HG03025 (cell line): ENCODE measurements around the gene ARID2.

ENCODE experiments used
- ATAC-seq: cut with Tn5 transposase; IDR thresholded peaks from one replicate; pipeline ENCODE4 v1.9.1; 2021; ENCODE audit warnings: mild to moderate bottlenecking, moderate library complexity; ENCODE audit not compliant: unreplicated experiment, low FRiP score

Gene ARID2

GRCh38 chr12:45839917-45840316, 110.4 kb downstream of the ARID2 start:
- no peak for ATAC-seq

DNA sequence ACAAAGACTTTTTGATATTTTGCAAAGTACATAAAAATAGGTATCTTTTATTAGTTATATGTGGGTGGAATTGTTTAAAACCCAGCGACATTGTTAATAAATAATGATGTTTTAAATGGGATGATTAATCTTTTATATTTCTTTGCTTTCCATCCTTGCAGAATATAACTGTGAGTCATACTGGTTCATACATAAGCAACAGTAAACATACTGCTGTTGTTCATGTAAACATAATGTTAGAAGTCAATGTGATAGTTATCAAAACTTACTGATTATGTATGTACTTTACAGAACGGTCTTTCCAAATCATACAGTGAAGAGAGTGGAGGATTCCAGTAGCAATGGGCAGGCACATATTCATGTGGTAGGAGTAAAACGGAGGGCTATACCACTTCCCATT, 119.8 kb downstream of the ARID2 start:
- no peak for ATAC-seq

- ATAC-seq: no peak
These were observed 120.8 kb downstream of the ARID2 start for GRCh38 chr12:45850302-45850701.

DNA sequence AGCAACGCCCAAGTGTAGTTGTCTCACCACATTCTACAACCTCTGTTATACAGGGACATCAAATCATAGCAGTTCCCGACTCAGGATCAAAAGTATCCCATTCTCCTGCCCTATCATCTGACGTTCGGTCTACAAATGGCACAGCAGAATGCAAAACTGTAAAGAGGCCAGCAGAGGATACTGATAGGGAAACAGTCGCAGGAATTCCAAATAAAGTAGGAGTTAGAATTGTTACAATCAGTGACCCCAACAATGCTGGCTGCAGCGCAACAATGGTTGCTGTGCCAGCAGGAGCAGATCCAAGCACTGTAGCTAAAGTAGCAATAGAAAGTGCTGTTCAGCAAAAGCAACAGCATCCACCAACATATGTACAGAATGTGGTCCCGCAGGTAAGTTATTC, 123.0 kb downstream of the ARID2 start:
- no peak for ATAC-seq

DNA sequence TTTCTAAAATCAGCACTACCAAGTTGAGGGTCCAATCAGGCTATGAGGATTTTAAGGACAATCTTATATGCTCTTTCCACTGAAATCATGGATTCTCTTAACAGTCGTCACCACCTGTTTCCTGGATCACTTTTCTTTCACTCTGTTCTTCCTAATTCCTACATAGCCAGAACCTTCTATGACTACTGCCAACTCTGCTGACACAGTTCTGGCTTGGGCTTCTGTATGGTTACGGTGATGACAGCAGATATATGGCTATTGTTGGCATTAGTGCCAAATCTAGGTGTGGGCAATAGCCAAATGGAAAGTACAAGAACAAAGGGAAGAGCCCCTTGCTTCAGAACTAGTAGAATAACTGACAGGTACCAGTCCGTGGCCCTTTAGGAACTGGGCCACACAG, 124.0 kb downstream of the ARID2 start:
- no peak for ATAC-seq

DNA sequence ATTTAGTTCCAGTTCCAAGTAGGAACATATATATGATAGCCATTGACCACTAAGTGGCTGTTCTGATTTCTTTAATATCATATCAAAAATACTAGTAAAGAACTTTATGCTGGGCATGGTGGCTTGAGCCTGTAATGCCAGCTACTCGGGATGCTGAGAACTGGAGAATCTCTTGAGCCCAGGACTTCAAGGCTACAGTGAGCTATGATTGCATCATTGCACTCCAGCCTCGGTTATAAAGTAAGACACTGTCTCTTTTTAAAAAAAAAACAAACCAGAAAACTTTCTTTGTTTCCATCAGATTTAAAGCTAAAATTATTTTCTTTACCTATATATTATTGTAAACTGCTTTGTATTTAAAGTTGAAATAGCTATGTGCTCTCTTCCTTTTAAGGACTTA, 133.8 kb downstream of the ARID2 start:
- no peak for ATAC-seq

- ATAC-seq: no peak
These were observed 136.8 kb downstream of the ARID2 start for GRCh38 chr12:45866299-45866698.

GRCh38 chr12:45872446-45872845, 142.9 kb downstream of the ARID2 start:
- ATAC-seq: no peak

DNA sequence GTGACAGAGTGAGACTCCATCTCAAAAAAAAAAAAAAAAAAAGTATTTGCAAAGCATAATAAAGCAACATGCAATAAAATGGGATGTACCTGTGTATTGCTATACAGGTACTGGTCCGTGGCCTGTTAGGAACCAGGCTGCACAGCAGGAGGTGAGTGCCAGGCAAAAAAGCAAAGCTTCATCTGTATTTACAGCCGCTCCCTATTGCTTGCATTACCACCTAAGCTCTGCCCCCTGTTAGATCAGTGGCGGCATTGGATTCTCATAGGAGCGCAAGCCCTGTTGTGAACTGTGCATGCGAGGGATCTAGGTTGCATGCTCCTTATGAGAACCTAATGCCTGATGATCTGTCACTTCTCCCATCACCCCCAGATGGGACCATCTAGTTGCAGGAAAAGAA, 147.6 kb downstream of the ARID2 start:
- no peak for ATAC-seq

GRCh38 chr12:45878630-45879255, 149.2 kb downstream of the ARID2 start:
- no peak for ATAC-seq

GRCh38 chr12:45879363-45879895, 149.9 kb downstream of the ARID2 start:
- no peak for ATAC-seq

- no peak for ATAC-seq
These were observed 151.0 kb downstream of the ARID2 start for GRCh38 chr12:45880533-45880932.

DNA sequence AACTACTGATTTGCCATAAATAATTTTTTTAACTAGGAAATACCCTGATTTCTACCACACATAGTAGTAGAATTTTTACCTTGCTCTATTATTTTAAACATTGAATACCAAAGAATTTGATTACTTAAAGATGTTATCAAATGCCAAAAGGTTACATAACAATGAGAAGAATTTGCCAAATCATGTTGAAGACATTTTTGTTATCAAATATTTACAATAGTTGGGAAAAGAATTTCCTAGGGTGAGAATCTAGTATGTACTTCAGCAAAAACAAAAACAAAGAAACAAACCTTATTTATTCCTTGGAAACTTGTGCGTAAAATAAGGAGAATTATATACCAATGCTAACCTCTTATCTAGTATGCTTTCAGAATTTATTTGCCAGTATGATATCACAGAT, 153.7 kb downstream of the ARID2 start:
- no peak for ATAC-seq

GRCh38 chr12:45886685-45887084, 157.2 kb downstream of the ARID2 start:
- no peak for ATAC-seq

GRCh38 chr12:45887544-45887943, 158.0 kb downstream of the ARID2 start:
- ATAC-seq: no peak

- no peak for ATAC-seq
These were observed 160.8 kb downstream of the ARID2 start for GRCh38 chr12:45890276-45890675.

- no peak for ATAC-seq
These were observed 163.7 kb downstream of the ARID2 start for GRCh38 chr12:45893240-45893639.

GRCh38 chr12:45895961-45896360, 166.5 kb downstream of the ARID2 start:
- no peak for ATAC-seq

DNA sequence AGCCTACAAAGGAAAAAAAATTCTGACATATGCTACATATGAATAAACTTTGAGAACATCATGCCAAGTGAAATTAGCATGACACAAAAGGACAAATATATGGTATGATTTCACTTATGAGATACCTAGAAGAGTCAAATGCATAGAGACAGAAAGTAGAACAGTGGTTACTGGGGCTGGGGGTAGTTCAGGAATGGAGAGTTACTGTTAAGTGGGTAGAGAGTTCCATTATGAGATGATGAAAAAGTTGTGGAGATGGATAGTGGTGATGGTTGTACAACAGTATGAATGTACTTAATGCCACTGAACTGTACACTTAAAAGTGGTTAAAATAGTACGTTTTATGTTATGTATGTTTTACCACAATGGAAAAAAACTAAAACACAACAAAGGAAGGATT, 168.6 kb downstream of the ARID2 start:
- no peak for ATAC-seq

GRCh38 chr12:45907955-45908354, 178.4 kb downstream of the ARID2 start:
- peak; percentile 53 for ATAC-seq

DNA sequence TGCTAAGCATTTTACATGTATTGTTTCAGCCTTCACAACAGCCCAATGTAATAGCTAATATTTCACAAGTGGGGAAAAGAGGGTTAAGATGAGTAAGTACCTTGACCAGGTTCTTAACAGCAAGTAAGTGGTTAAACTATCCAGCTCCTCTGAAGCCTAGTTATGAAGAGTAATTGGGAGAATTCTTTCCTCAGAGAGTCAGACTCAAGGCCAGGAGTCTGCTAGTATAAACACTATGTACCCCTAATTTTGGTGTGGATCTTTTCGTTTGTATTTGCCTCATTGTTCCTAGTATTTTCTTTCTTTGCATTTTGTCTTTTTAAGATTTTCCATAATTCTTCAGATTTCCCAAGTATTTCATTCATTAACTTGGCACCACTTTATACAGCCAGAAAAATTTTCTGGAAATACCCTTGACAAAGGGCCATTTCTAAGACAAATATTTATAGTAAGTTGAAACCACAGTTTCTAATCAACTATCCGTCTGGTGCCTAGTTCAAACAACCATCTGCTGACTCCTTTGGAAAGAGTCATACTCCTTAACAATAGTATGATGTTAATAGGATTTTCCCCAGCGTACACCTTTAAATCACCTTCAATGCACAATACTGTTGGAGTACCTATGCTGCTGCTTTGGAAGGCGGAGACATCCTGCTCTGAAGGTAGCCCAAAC, 179.7 kb downstream of the ARID2 start:
- no peak for ATAC-seq

GRCh38 chr12:45912774-45913173, 183.3 kb downstream of the ARID2 start:
- ATAC-seq: no peak
